HG03571 (cell line): ENCODE data around the gene FKTN.

ENCODE experiments used
- ATAC-seq: cut with Tn5 transposase; IDR thresholded peaks from one replicate; pipeline ENCODE4 v1.9.1; 2021; ENCODE audit not compliant: unreplicated experiment

Gene FKTN

GRCh38 chr9:105676351-105676923, 118.5 kb downstream of the FKTN start:
- ATAC-seq: no peak

DNA sequence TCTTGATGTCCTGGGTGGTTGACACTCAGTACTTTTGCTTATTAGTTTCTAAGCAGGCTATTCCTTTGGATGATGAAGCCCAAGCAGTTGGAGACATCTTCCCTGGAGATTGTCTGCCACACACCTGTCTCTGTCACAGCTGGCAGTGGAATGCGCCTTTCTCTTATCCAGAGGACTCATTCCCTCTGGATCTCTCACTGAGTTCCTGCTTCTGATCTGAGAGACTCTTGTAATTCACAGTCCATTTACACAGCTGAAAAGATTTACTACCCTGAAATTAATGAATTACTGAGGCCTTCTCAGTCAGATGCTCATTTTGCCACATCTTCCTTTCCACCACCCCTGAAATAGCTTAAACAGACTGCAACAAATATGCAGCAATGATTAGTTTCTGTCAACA, 120.2 kb downstream of the FKTN start:
- no peak for ATAC-seq

- ATAC-seq: no peak
Measured at GRCh38 chr9:105678781-105679180, 120.8 kb downstream of the FKTN start.

GRCh38 chr9:105679257-105680022, 121.5 kb downstream of the FKTN start:
- ATAC-seq: no peak

DNA sequence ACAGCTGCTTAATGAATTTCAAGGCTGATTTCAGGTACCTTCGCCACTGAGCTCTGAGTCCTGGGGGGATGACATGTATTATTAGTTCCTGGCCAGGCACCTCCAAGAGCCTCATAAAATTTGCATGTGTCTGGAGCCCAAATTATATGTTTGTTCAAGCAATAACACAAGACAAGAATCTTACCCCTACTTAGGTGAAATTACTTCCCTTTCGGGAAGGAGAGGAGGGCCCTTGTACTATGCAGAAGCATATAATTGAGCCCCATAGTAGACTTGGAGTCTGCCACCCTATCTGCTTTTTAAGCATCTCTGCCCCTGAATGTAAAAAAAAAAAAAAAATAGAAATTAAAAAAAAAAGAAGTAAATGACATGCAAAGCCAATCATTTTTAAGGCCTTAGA, 123.4 kb downstream of the FKTN start:
- ATAC-seq: no peak

- no peak for ATAC-seq
Measured at GRCh38 chr9:105681724-105682123, 123.8 kb downstream of the FKTN start.

GRCh38 chr9:105683688-105684275, 125.9 kb downstream of the FKTN start:
- ATAC-seq: no peak

DNA sequence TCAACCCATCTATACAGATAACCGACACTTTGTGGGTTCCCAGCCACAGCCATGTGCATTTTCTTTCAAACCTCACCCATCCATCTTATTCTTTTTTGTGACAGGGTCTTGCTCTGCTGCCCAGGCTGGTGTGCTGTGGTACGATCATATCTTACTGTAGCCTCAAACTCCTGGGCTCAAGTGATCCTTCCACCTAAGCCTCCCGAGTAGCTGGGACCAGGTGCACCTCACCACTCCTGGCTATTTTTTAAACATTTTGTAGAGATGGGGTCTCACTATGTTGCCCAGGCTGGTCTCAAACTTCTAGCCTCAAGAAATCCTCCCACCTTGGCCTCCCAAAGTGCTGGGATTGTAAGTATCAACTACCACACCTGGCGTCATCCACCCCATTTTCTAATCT, 129.0 kb downstream of the FKTN start:
- ATAC-seq: no peak
